Sciatic nerve (tissue), 2 donors: ENCODE data around the gene PRKAB1. TPM values are rescaled to one million over a fixed set of nuclear protein-coding genes. Genes with fewer than 3 reads are reported as not detected.
"Not testable (repeated sequence)": the region's sequence is repeated elsewhere in the genome, so short reads cannot be mapped to it uniquely, and the experiment has no call there.

Source experiments
- ATAC-seq: fragments of 200-7000 bp; cut with Tn5 transposase; one replicate; pipeline ENCODE4 v1.9.1; 2020; ENCODE audit warnings: mild to moderate bottlenecking, moderate library complexity
- DNase-seq: peaks from one replicate; pipeline ENCODE4 v3.0.0-alpha.2; 2020; ENCODE audit warnings: low spot score
- intact Hi-C: fragments of 100-400 bp; cut with DNase I; formaldehyde crosslinking; loops from one replicate; pipeline ENCODE4 v1.14.2; 2022
- total RNA-seq: library from RNA; stranded (reverse); fragmentation: NEBNext Ultra II Directional; extraction: Animal tissue kit (Norgen Biotek cat#: 25700); gene quantifications from one replicate; pipeline ENCODE4 v1.2.1, GENCODE V29; 2021
- donor health status: DM: no; HTN: no; CAD: no.
- donor health status: DM: no; HTN: no; CAD: no.

The PRKAB1 gene, protein sequence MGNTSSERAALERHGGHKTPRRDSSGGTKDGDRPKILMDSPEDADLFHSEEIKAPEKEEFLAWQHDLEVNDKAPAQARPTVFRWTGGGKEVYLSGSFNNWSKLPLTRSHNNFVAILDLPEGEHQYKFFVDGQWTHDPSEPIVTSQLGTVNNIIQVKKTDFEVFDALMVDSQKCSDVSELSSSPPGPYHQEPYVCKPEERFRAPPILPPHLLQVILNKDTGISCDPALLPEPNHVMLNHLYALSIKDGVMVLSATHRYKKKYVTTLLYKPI
- 31.7 TPM for total RNA-seq

DNA sequence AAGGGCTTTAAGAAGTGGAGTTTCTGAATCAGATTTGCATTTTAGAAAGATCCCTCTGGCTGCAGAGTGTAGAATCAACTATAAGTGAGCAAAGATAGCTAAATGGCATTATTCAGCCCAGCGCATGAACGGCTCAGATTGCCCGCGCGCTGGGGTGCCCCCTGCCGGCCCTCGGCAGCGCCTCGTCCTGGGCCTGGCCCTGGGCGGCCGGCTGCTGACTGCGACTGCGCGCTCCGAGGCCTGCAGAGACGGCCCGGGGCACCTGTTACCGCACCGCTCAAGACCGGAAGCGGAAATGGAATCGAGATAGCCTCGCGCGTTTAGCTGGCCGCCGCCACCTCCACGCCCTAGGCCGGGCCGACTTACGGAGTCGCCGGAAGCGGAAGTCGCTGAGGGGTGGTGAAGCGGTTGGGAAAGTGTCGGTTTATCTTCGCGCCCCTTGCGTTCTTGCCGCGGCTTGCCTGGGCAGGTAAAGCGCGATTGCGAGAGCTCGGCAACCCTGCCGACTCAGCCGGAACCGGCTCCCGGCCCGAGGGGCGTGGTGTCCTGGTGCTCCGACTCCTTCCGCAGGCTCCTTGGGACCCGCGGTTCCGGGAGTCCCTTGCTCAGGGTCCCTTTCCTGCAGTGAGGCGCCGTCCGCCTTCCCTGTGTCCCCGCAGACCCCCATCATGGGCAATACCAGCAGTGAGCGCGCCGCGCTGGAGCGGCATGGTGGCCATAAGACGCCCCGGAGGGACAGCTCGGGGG is at the start of gene PRKAB1:
Gene PRKAB1, plus strand, starts transcription at position 557 of the 747 bp plus-strand sequence. Its CDS starts 112 bp downstream, at position 669.
- intact Hi-C loops, result no loop called here
- ATAC-seq (peak; percentile 100), DNase-seq (peak; percentile 95)

DNA sequence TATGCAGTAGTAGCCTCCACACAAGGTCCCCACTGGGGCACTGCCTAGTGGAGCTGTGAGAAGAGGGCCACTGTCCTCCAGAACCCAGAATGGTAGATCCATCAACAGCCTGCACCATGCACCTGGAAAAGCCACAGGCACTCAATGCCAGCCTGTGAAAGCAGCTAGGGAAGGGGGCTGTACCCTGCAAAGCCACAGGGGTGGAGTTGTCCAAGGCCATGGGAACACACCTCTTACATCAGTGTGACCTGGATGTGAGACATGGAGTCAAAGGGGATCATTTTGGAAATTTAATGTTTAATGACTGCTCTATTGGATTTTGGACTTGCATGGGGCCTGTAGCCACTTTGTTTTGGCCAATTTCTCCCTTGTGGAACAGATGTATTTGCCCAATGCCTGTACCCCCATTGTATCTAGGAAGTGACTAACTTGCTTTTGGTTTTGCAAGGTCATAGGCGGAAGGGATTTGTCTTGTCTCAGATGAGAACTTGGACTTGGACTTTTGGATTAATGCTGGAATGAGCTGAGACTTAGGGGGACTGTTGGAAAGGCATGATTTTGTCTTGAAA is 49.5 kb upstream of the PRKAB1 start:
- DNase-seq, intact Hi-C loops: not testable (repeated sequence)

DNA sequence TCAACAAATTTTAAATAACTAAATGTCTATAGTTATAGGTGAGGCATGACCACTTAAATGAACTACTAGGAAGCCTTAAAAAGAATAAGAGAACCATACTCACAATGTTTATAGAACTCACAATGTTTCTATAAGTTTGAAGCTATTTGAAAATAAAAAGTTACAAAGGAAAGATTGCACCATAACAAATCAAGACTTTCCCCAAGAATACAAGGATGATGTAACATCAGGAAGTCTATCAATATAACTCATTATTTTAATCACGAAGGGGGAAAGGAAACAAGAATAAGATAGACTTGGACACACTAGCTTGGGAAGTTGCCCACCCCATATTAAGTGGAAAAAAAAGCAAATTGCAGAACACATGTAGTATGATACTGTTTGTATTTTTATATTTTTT is 47.4 kb upstream of the PRKAB1 start:
- intact Hi-C loops, result no loop called here
- DNase-seq (no peak), ATAC-seq (no peak)

More for the DNA sequence above, 49.5 kb upstream of the PRKAB1 start:
- ATAC-seq, result not testable (repeated sequence)

DNA sequence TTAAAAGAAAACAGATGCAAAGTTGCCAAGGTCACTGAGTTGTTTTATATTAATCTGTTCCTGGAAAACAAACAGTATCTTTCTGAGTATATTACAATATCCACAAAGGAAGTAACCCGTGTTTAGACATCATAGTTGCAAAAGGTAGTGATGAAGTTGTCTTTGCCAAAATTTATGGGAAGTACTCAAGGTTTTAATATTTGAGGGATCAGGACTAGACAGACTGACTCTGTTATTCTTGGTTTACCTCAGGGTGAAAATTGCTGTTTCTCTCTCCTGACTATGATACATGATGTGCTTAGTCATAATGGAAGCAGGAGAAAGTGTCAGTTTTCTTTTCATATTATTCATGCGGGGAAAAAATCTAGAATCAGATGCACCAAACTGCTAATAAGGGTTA is 46.1 kb upstream of the PRKAB1 start:
- ATAC-seq (no peak), DNase-seq (no peak)
- intact Hi-C loops, result no loop called here

DNA sequence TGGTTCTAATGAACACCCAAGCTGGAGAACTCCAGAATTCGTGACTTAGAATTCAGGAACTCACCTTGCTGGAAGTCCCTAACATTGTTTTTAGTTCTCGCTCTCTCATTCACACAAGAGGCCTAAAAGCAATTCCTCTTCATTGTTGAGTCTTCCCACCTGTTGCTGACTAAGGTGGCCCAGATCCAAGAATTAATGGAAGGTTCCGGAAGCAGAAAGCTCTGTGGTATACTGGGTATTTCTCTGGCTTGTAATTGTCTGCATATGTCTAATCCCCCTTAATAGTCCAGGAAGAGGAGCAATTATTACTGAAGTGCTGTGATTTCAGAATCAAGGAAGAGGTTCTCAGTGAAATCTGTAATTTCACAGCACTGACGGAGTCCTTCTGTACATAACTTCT is 43.0 kb upstream of the PRKAB1 start:
- ATAC-seq, result no peak
- intact Hi-C loops, result no loop called here
- DNase-seq, result no peak

DNA sequence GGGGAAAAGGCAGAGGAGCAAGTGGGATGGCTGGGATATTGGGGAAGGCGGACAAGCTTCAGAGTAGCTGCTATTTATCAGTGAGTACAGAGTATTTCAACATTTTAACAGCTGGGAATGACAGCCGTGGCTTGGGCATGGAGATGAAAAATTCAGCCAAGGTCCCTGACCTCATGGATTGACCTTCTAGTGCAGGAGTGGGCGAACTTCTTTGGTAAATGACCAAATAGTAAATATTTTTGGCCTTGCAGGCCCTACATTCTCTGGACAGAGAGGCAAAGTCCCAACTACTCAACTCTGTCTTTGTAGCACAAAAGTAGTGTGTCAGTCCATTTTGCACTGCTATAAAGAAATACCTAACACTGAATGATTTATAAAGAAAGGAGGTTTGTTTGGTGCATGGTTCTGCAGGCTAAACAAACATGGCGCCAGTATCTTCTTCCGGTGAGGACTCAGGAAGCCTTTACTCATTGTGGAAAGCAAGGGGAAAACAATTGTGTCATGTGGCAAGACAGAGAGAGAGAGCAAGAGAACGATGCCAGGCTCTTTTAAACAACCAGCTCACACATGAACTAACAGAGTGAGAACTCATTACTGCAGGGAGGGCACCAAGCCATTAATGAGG is 40.8 kb upstream of the PRKAB1 start:
- intact Hi-C loops, result no loop called here
- ATAC-seq (no peak), DNase-seq (no peak)

DNA sequence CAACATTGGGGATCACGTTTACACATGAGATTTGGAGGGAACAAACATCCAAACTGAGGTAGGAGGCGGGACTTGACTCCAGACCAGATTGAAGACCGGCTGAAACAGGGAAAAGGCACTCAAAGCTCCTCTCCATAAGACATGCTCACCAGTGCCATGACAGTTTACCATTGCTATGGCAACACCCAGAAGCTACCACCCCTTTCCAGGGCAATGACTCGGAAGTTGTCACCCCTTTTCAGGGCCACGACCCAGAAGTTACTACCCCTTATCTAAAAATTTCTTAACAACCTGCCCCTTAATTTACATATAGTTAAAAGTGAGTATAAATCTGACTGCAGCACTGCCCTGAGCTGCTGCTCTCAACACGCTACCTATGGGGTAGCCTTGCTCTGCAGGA is 40.2 kb upstream of the PRKAB1 start:
- DNase-seq (no peak), ATAC-seq (no peak)
- intact Hi-C loops, result no loop called here

DNA sequence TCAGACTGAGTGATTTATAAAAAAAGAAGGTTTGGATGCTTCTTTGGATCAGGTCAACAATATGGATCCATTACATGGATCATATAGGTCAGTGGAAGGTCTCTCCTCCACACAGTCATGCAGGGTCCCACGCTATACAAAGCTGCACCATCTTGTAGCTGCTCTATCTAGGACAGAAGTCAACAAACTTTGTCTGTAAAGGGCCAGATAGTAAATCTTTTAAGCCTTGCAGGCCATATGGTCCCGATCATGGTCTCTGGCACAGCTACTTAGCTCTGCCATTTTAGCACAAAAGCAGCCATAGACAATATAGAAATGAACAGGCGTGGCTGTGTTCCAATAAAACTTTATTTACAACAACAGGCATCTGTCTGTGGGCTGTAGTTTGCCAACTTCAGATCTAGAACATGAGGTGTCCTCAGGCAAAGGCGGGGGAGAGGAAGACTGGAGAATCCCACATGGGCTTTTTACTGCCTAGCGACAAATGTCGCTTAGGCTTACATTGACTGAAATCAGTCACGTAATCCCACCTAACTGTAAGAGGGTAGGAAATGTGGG is 37.6 kb upstream of the PRKAB1 start:
- intact Hi-C loops, result no loop called here
- DNase-seq (no peak), ATAC-seq (no peak)

DNA sequence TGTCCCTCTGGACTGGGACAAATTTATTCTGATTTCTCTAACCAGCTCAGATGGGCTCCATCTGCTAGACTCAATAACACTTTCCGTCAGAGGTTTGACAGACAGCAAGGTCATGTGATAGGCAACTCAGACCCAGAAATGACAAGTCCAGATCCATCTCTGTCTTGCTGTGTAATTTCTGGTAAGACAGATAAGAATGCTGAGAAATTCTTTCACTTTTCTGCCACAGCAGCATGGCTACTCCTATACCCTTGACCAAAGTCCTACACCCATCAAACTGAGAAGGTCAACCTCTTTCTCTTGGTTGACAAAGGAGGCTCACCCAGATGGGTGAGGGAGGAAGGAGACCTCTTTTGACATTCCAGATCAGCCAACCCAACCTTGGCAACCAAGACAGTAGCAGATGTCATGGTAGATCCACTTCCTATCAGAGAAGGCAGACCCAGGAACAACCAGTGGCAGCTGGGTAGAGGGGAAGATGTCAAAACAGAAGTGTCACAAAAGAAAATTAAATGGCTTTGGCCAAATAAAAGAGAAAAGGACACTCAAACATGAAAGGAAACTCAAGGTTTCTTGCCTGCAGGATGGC is 36.9 kb upstream of the PRKAB1 start:
- DNase-seq (no peak), ATAC-seq (no peak)
- intact Hi-C loops, result no loop called here

DNA sequence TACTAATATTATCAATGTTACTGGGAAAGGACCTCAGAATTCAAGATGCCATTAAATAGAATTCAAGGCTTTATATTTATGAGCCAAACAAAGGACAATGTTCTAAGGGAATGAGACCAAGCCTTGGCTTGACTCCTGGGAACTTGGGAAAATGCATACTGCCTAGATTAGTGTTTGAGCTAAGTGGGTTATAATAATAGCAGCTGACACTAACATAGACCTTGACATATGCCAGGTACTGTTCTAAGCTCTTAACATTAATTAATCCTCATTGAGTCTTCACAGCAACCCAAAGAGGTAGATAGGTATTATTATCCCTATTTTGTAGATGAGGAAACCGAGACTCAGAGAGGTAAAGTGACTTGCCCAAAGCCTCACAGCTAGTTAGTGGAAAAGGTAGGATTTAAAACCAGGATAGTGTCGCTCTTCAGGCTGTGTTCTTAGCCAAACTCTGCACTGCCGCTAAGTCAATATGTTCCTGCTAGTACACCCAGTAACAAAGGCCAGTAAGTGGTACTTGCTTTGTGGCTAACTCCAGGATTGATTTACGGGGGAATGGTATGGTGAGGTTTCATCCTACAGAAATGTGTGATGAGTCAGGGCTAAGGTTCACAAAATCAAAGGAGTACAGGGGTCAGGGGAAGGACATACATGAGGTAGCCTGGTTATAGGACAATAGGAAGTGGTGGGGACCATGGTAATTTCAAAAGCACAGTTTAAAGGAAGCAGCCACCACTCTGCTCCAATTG is 35.8 kb upstream of the PRKAB1 start:
- DNase-seq (no peak), ATAC-seq (no peak)
- intact Hi-C loops, result no loop called here

DNA sequence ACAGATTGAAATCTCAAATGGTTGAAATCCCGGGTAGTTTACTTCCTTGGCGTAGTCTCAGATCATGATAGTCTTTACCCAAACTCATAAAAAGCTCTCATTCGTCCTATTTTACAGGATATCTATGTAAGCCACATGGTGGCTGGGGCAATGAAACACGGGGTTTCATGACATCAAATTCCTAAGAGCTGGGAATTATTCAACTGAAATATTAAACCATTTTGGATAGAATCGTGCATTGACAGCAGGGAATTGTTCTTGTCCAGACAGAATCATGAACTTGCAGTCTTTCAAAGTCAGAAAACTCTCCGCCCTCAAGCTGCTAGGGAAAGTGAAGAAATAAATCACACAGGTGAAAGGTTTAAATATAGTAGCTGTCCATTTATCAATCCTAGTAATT is 33.2 kb upstream of the PRKAB1 start:
- DNase-seq, result no peak
- intact Hi-C loops, result no loop called here
- no peak for ATAC-seq

DNA sequence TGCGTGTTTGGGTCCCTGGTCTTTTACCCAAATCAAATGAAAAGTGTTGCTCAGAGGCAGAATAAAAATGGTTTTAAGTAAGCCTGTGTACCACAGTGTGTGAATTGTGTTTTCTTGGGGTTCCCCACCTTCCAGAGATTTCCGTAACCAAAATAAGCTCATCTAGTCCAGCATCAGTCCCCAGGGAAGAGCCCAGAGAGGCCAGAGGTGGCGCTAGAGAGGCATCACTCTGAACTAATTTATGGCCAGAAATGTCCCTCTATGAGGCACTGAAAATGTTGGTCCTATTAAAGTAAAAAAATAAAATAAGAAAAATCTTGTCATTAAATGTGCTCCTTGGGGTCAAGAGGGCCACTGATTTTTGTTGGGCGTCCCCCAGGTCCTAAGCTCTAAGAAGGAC is 24.9 kb upstream of the PRKAB1 start:
- no peak for ATAC-seq
- no peak for DNase-seq
- intact Hi-C loops, result no loop called here

DNA sequence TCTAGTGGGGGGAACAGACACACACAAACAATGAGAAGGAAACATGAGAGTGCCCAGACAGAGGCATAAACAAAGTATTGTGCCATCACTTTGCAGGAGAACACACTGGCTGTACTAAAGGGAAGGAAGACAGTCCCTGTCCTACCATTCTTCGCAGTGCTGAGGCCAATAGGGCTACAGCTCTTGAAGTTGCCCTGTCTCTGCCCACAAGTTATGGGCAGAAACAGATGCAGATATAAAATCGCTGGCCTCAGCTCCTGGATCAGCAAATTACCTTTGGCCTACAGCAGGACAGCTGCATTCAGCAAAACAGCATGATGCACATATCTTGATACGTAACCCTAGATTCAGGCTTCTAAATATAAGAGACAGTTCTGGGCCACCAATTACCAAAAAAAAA is 23.0 kb upstream of the PRKAB1 start:
- no peak for ATAC-seq
- intact Hi-C loops, result no loop called here
- DNase-seq, result no peak

DNA sequence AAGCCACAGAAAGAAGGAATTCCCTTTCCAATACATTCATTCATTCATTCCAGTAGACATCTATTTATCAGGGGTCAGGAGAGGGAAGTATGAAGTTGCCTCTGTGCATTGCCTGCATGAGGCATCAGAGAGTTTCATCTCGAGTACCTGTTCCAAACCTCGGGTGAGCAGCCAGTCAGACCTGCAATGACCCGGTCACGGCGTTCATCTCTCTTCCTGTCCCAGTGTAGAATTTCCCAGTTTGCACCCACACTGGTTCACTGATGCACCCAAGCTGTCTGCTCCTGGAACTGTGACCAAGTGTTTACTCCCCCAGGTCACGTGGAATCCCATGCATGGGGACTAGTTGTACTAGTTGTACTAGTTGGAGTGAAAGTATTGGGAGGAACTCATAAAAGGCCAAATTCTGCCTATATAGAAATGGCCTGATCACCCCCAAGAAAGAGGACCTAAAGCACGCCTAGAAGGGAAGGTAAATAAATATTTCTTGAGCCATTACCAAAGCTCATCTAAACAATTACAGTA is 22.3 kb upstream of the PRKAB1 start:
- intact Hi-C loops, result no loop called here
- no peak for DNase-seq
- no peak for ATAC-seq

DNA sequence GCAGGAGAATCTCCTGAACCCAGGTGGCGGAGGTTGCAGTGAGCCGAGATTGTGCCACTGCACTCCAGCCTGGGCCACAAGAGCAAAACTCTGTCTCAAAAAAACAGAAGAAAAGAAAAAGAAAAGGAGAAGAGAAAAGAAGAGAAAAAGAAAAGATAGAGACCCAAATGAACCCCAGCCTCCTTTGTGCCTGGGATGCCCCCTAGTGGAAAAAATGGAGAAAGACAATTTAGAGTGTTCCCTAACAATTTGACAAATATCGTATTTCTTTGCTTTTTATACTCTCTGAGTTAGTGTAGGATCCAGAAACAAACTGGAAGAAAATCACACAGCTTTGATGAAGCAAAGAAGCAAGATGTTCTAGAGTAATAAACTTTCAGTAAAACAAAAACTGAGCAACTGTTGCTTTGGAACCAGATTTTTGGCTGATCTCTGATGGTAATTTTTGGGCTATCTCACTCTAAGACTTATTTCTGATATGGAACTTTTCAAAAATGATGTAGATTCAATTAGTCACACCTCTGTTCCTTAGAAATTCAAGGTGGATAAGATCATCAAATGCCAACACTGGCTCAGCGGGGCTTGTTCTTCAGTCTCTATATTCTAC is 18.6 kb upstream of the PRKAB1 start:
- no peak for DNase-seq
- intact Hi-C loops, result no loop called here
- ATAC-seq, result no peak

DNA sequence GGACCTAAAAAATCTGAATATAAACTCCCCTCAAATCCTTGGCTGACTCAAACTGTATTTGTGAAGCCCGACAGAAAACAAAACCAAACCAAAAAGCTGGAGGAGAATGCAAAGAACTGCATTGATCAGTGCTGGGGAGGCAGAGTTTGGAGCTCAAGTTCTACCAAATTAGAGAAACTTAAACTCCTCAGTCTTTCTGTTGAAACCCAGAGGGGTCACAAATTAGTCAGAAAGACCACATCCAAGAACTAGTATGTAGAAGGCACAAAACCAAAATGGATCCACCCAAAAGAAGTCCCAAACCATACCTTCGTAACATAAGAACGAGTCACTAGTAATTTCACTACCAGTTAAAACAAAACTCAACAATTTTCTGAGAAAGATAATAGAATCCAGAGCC is 15.3 kb upstream of the PRKAB1 start:
- intact Hi-C loops, result no loop called here
- no peak for ATAC-seq
- no peak for DNase-seq

DNA sequence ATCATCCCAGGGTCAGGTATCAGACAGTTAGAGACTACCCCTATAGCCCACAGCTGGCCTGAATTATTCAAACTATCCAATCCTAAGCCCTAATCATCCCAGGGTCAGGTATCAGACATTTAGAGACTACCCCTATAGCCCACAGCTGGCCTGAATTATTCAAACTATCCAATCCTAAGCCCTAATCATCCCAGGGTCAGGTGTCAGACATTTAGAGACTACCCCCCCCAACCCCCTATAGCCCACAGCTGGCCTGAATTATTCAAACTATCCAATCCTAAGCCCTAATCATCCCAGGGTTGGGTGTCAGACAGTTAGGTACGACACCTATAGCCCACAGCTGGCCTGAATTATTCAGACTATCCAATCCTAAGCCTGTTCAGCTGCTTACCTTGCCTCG is 10.9 kb upstream of the PRKAB1 start:
- DNase-seq, result not testable (repeated sequence)

DNA sequence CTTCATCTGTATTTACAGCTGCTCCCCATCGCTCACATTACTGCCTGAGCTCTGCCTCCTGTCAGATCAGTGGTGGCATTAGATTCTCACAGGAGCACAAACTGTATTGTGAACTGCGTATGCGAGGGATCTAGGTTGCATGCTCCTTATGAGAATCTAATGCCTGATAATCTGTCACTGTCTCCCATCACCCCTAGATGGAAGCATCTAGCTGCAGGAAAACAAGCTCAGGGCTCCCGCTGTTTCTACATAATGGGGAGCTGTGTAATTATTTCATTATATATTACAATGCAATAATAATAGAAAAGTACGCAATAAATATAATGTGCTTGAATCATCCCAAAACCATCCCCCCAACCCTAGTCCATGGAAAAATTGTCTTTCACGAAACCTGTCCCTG is 9.8 kb upstream of the PRKAB1 start:
- intact Hi-C loops, DNase-seq, ATAC-seq: not testable (repeated sequence)

More for the DNA sequence above, 10.9 kb upstream of the PRKAB1 start:
- intact Hi-C loops, ATAC-seq: not testable (repeated sequence)
